ENCODE measurements around the gene ADO. TPM values are rescaled to one million over a fixed set of nuclear protein-coding genes. Genes with fewer than 3 reads are reported as not detected.

Gene ADO
- total and polyA plus RNA-seq, 2 donors from 2014 or later, result 13.0 to 18.5 TPM

DNA sequence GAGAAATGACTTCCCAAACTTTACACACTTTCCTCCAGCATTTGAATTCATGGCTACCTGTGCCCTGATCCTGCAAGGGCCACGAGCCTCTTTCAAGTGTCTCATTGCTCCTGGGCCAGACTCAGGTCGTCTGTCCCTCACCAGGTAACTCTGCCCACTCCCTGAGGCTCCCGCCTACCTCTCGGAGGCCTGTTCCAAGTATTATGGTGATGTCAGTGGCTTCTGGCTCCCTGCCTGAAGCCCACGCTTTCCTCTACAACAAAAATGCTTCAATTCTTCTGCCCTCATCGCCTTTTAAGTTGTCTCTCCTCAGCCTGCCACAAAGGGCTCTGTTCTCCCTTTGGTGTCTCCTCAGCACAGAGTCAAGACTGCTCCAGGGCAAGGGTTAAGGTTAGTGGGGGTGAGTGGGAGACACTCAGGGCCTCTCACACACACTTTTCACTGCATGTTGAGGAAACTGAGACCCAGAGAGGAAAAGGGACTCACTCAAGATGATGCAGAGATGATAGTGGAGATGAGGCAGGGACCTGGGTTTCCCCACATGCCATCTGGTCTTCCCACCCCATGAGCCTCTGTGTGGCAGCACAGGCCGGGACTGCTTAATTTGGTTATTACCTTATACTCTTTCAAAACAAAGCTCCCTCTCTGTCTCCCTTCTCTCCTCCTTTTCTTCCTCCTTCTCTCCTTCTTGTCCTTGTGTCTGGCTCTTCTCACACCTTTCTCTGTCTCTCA lies 39.9 kb downstream of the ADO start:
- DNase-seq (no peak), FAIRE-seq (no peak)
- Histone ChIP-seq H3K9me3 (ENCODE audit: control insufficient read depth in 2 of 3, insufficient read depth in 1 of 3, low read length in 3 of 3) (peaks cover 0 to 20% (median 4%) of the 10 kb centered on the region in 3 donors), H3K36me3 (ENCODE audit: control insufficient read depth in 2 of 3, insufficient read depth in 3 of 3, low read length in 3 of 3) (no peaks in the 10 kb centered on the region), H3K27ac (ENCODE audit: low read depth in 2 of 2, low read length in 2 of 2) (no peak overlapping the region), H3K27me3 (ENCODE audit: control insufficient read depth, insufficient read depth, low read length) (no peaks in the 10 kb centered on the region), H3K4me1 (ENCODE audit: control insufficient read depth in 2 of 3, insufficient read depth in 2 of 3, low read depth in 1 of 3, low read length in 3 of 3) (no peaks in the 10 kb centered on the region), H3K4me3 (ENCODE audit: low read length in 3 of 3) (no peak overlapping the region), H3K9ac (ENCODE audit: low read length in 3 of 3) (no peak overlapping the region)
- intact Hi-C loops (cut with DNase I), result no loop called here
- no peak for TF ChIP-seq CTCF (IDR thresholded peaks at IDR 0.05; ENCODE audit: borderline replicate concordance, extremely low read depth, insufficient read depth)

- H3K4me1 ChIP-seq (ENCODE audit: control insufficient read depth in 2 of 3, insufficient read depth in 2 of 3, low read depth in 1 of 3, low read length in 3 of 3), result no peaks in the 10 kb centered on the region
- H3K36me3 ChIP-seq (ENCODE audit: control insufficient read depth in 2 of 3, insufficient read depth in 3 of 3, low read length in 3 of 3), result no peaks in the 10 kb centered on the region
- no peak overlapping the region for H3K9ac ChIP-seq (ENCODE audit: low read length in 3 of 3)
- H3K9me3 ChIP-seq (ENCODE audit: control insufficient read depth in 2 of 3, insufficient read depth in 1 of 3, low read length in 3 of 3), result peaks cover 0 to 20% (median 4%) of the 10 kb centered on the region in 3 donors
- intact Hi-C loops (cut with DNase I), result no loop called here
- DNase-seq (no peak), FAIRE-seq (no peak)
- no peak for TF ChIP-seq CTCF (IDR thresholded peaks at IDR 0.05; ENCODE audit: borderline replicate concordance, extremely low read depth, insufficient read depth)
- H3K27ac ChIP-seq (ENCODE audit: low read depth in 2 of 2, low read length in 2 of 2), result no peak overlapping the region
- no peaks in the 10 kb centered on the region for H3K27me3 ChIP-seq (ENCODE audit: control insufficient read depth, insufficient read depth, low read length)
- no peak overlapping the region for H3K4me3 ChIP-seq (ENCODE audit: low read length in 3 of 3)
Measured at GRCh38 chr10:62847433-62847832, 42.9 kb downstream of the ADO start.

DNA sequence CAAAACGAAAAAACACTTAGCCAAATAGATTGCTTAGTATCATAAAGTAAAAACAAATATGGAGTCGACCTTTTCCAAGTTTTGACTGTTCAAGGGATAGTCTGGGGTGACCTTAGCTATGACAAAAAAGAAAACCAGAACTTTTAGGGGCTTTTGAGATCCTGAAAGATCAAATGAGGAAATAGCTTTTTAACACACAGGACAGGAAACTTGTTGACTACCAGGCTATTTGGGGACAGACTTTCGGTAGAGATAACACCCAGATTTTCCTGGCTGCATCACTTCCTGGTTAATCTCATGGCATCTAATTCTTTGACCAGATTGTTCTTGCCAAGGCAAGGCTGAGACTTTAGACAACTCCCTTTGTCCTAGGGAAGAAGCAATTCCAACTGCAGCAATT lies 46.1 kb downstream of the ADO start:
- peaks cover 0 to 20% (median 4%) of the 10 kb centered on the region in 3 donors for H3K9me3 ChIP-seq (ENCODE audit: control insufficient read depth in 2 of 3, insufficient read depth in 1 of 3, low read length in 3 of 3)
- intact Hi-C loops (cut with DNase I), result no loop called here
- H3K4me1 ChIP-seq (ENCODE audit: control insufficient read depth in 2 of 3, insufficient read depth in 2 of 3, low read depth in 1 of 3, low read length in 3 of 3), result no peaks in the 10 kb centered on the region
- no peaks in the 10 kb centered on the region for H3K36me3 ChIP-seq (ENCODE audit: control insufficient read depth in 2 of 3, insufficient read depth in 3 of 3, low read length in 3 of 3)
- no peak overlapping the region for H3K9ac ChIP-seq (ENCODE audit: low read length in 3 of 3)
- H3K4me3 ChIP-seq (ENCODE audit: low read length in 3 of 3), result no peak overlapping the region
- FAIRE-seq (no peak), DNase-seq (no peak)
- H3K27me3 ChIP-seq (ENCODE audit: control insufficient read depth, insufficient read depth, low read length), result no peaks in the 10 kb centered on the region
- H3K27ac ChIP-seq (ENCODE audit: low read depth in 2 of 2, low read length in 2 of 2), result no peak overlapping the region
- TF ChIP-seq CTCF (IDR thresholded peaks at IDR 0.05; ENCODE audit: borderline replicate concordance, extremely low read depth, insufficient read depth), result no peak

All from kidney (tissue), 14 donors.